Small intestine (tissue), 7 donors: ENCODE results near the gene ADAMTS16. TPM values are rescaled to one million over a fixed set of nuclear protein-coding genes. Genes with fewer than 3 reads are reported as not detected.

Experiments used
- DNase-seq, 2 donors: peaks; one replicate each; pipeline versions ENCODE4 v3.0.0 to v3.0.0-alpha.2; 2013
- FAIRE-seq: peaks from 2 replicates; lab custom pipeline; 2012; peaks lifted over from hg19 to GRCh38; lab: Jason Lieb, UNC
- H3K27ac ChIP-seq, 3 donors: one replicate each; pipeline ENCODE4 v1.5.1; 2013; ENCODE audit warnings: low read length in 2 of 3, mild to moderate bottlenecking in 2 of 3, control low read depth in 1 of 3, inconsistent platforms in 1 of 3, low read depth in 1 of 3, moderate library complexity in 1 of 3
- H3K27me3 ChIP-seq, 3 donors: one replicate each; pipeline ENCODE4 v1.6.1; 2013; ENCODE audit warnings: low read length in 3 of 3, inconsistent platforms in 1 of 3; ENCODE audit not compliant: control insufficient read depth in 3 of 3, insufficient read depth in 3 of 3
- H3K36me3 ChIP-seq, 3 donors: one replicate each; pipeline ENCODE4 v1.6.1; 2013; ENCODE audit warnings: low read length in 3 of 3, inconsistent platforms in 1 of 3, low read depth in 1 of 3, mild to moderate bottlenecking in 1 of 3, moderate library complexity in 1 of 3; ENCODE audit not compliant: control insufficient read depth in 3 of 3, insufficient read depth in 2 of 3
- H3K4me1 ChIP-seq, 3 donors: one replicate each; pipeline ENCODE4 v1.6.1; 2013; ENCODE audit warnings: low read length in 2 of 3, inconsistent platforms in 1 of 3, low read depth in 1 of 3, mild to moderate bottlenecking in 1 of 3, moderate library complexity in 1 of 3; ENCODE audit not compliant: control insufficient read depth in 3 of 3, insufficient read depth in 2 of 3
- H3K4me3 ChIP-seq, 3 donors: one replicate each; pipeline ENCODE4 v1.5.1; 2013; ENCODE audit warnings: low read length in 3 of 3, control low read depth in 1 of 3, inconsistent platforms in 1 of 3, low read depth in 1 of 3, mild to moderate bottlenecking in 1 of 3, moderate library complexity in 1 of 3
- H3K9me3 ChIP-seq, 2 donors: one replicate each; pipeline ENCODE4 v1.6.1; 2013; ENCODE audit warnings: low read depth in 1 of 2, low read length in 1 of 2; ENCODE audit not compliant: control insufficient read depth in 2 of 2, insufficient read depth in 1 of 2
- WGBS, 3 donors: extraction: QIAGEN DNeasy Blood & Tissue Kit; methylation state at CpG; one replicate each; pipeline ENCODE4 v1.1.7; 2013; 5-methylcytosine and 5-hydroxymethylcytosine counted together
- polyA plus RNA-seq, 4 donors: library from polyadenylated mRNA; stranded (reverse) in 3 of 4; unstranded in 1 of 4; fragments of 200-250 nt in 3 of 4; fragments of 120-200 nt in 1 of 4; gene quantifications; one replicate each; pipeline versions ENCODE4 v1.2.1 to v1.2.3, GENCODE V29; 2013
- donor health status: healthy with polysubstance abuse.
- donor health status: control.
- donor health status: control.
- donor health status: Bipolar disorder and iron deficiency.
- donor health status: healthy.

ADAMTS16 gene
- polyA plus RNA-seq, 4 donors = 0.06 to 0.66 TPM; not detected in 2

DNA sequence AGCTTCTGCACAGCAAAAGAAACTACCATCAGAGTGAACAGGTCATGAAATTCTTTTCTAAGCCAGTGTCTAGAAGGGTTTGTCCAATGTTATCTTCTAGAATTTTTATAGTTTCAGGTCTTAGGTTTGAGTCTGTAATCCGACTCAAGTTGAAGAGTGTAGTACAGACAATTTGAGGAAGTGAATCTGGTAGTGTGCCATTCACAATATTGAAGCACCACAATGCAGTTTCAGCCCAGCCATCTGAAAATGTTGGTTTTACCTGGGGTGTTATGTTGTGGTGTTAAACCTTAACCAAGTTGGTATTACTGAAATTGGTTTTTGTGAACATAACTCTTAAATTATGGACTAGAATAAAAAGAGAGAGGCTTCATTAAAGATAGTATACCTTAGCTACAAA lies 77.2 kb downstream of the ADAMTS16 start:
- H3K27me3 ChIP-seq = no peaks in the 10 kb centered on the region
- H3K36me3 ChIP-seq = no peaks in the 10 kb centered on the region
- no peak overlapping the region for H3K4me3 ChIP-seq
- H3K4me1 ChIP-seq = no peaks in the 10 kb centered on the region
- no peaks in the 10 kb centered on the region for H3K9me3 ChIP-seq
- FAIRE-seq = no peak
- no peak overlapping the region for H3K27ac ChIP-seq
- DNase-seq = no peak
- WGBS, 3 donors = 62 to 77% (median 63%) methylated on average over 1 of the region's 1 CpG

GRCh38 chr5:5218396-5218795 lies 78.3 kb downstream of the ADAMTS16 start:
- DNase-seq (no peak), FAIRE-seq (no peak)
- Histone ChIP-seq H3K4me3 (no peak overlapping the region), H3K4me1 (no peaks in the 10 kb centered on the region), H3K27ac (no peak overlapping the region), H3K9me3 (no peaks in the 10 kb centered on the region), H3K36me3 (no peaks in the 10 kb centered on the region), H3K27me3 (no peaks in the 10 kb centered on the region)
- WGBS, 3 donors = 77 to 90% (median 84%) methylated on average over 5 of the region's 5 CpGs

DNA sequence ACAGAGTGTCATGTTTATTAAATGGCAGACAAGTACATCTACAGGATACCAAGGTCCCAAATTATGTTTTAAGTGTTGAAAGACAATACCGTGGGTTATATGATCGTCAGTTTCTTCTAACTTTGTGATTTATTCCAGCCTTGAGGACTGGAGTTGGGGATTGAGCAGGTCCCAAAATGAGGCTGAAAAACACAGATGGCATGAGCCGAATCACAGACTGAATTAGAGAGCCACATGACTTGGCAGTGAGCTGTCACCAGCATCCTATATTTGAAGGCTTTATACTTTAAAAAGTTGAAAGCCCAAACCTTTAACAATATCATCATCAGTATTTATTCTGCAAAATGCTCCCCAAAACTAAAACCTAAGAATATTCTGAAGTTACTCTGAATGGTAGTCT lies 79.4 kb downstream of the ADAMTS16 start:
- no peaks in the 10 kb centered on the region for H3K4me1 ChIP-seq
- FAIRE-seq (no peak), DNase-seq (no peak)
- 87 to 94% (median 88%) methylated on average over 3 of the region's 3 CpGs for WGBS, 3 donors
- no peak overlapping the region for H3K27ac ChIP-seq
- no peaks in the 10 kb centered on the region for H3K9me3 ChIP-seq
- no peaks in the 10 kb centered on the region for H3K27me3 ChIP-seq
- no peak overlapping the region for H3K4me3 ChIP-seq
- H3K36me3 ChIP-seq = no peaks in the 10 kb centered on the region

DNA sequence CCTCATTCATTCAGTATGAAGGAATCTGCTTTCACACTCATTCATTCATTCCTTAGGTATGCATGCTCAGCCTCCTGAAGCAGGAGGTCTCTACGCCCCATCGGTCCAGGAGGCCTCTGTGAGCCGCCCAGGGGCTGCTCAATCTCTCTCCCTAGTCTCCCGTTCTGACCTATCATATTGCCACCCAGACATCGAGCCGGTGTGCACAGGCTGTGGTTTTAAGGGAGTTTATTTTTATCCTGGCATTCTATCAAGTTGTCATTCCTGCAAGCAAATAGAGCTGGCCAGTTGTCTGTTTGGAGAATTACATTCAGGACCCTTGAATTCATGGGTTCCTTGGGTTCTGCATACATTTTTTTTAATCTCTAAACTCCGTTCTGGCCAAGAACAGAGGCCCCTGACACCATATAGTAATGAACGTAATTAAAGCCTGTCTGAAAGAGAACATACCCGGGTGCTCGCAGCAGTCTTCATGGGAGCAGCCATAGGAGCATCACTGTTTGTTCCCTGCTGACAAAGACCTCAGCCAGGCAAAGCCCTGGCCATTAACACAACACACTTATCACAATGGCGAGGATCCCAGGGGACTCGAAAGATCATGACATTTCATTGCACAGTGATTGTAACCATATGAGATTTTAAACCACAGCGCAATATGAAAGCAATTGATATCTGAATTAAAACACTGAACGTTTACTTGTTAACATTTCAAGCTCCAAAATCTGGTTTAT lies 80.9 kb downstream of the ADAMTS16 start:
- Histone ChIP-seq H3K4me1 (no peaks in the 10 kb centered on the region), H3K4me3 (no peak overlapping the region), H3K9me3 (no peaks in the 10 kb centered on the region), H3K27ac (no peak overlapping the region), H3K36me3 (no peaks in the 10 kb centered on the region), H3K27me3 (no peaks in the 10 kb centered on the region)
- whole genome bisulfite sequencing, 3 donors = 70 to 87% (median 81%) methylated on average over 14 of the region's 14 CpGs
- no peak for FAIRE-seq
- DNase-seq = no peak

DNA sequence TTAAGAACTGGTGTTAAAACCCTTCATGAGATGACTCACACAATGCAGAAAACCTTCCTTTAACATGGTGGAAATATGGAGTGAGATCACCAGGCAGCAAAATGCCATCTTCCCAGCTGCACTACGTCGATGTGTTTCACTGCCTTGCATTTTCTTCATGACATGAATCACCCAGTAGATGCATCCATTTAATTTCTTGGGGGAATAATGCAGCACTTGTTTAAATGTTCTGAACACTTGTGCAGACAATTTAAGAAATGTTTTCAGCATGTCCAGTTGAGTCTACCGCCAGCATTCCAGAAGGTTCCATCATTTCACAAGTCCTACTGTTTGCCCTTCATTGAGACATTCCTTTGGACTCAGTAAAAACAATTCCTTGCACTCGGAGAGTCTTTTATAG lies 81.6 kb downstream of the ADAMTS16 start:
- Histone ChIP-seq H3K27me3 (no peaks in the 10 kb centered on the region), H3K36me3 (no peaks in the 10 kb centered on the region), H3K4me1 (no peaks in the 10 kb centered on the region), H3K27ac (no peak overlapping the region), H3K4me3 (no peak overlapping the region), H3K9me3 (no peaks in the 10 kb centered on the region)
- DNase-seq = no peak
- FAIRE-seq = no peak
- 61 to 91% (median 90%) methylated on average over 4 of the region's 4 CpGs for WGBS, 3 donors

DNA sequence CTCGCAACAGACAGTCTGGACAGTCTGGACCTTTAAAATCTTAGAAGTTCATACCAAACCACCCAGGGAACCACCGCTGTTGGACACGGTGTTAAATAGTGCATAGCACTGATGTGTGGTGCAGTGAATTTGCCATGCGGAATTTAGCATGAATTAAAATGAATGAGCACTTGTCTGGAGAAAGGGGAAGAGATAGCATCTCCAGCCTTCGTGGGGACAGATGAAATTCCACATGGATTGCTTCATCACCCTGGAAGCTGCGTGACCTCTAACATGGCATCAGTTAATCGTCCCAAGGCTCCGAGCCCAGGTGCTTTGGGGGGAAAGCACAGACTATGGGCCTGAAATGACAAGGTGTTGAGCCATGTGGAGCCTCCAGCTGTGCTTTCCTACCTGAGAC lies 91.4 kb downstream of the ADAMTS16 start:
- Histone ChIP-seq H3K4me3 (no peak overlapping the region), H3K4me1 (no peaks in the 10 kb centered on the region), H3K27me3 (no peaks in the 10 kb centered on the region), H3K27ac (no peak overlapping the region), H3K36me3 (no peaks in the 10 kb centered on the region), H3K9me3 (no peaks in the 10 kb centered on the region)
- WGBS, 3 donors = 85 to 88% (median 87%) methylated on average over 8 of the region's 8 CpGs
- FAIRE-seq (no peak), DNase-seq (no peak)

DNA sequence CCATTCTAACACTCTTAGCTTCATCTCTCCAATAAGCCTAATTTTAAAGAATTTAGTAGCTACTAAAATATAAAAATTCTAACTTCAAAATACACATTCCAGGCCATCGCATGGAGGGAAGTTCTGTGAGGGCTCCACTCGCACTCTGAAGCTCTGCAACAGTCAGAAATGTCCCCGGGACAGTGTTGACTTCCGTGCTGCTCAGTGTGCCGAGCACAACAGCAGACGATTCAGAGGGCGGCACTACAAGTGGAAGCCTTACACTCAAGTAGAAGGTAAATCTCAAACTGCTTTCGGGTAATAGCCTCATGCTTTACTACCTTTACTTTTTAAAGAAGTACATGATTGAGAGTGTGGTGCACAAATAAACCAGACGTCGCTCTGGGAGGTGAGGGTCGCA lies 94.8 kb downstream of the ADAMTS16 start:
- no peak overlapping the region for H3K4me3 ChIP-seq
- 87 to 92% (median 89%) methylated on average over 11 of the region's 11 CpGs for WGBS, 3 donors

DNA sequence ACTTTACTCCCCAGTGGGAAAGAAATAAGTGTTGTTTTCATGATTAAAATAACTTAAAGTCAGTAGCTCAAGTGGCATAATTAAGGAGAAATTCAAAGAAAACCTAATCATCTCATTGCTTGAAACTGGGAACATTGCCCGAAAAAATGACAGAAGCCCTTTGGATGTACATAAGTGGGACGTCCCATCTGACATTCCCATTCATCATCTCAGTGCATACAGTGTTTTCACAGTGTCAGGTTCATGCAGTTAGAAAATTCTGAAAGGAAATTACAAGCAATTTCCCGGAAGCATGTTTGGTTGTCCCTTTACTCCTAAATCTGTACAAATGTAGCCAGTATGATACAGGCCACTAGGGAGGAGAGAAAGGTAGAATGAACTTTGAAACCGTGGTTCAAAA lies 95.6 kb downstream of the ADAMTS16 start:
- 56 to 59% (median 59%) methylated on average over 4 of the region's 4 CpGs for WGBS, 3 donors
- no peaks in the 10 kb centered on the region for H3K36me3 ChIP-seq
- no peak overlapping the region for H3K27ac ChIP-seq
- H3K4me1 ChIP-seq = no peaks in the 10 kb centered on the region
- H3K27me3 ChIP-seq = no peaks in the 10 kb centered on the region
- DNase-seq (no peak), FAIRE-seq (no peak)
- no peak overlapping the region for H3K4me3 ChIP-seq
- H3K9me3 ChIP-seq = no peaks in the 10 kb centered on the region

More for the DNA sequence above, 94.8 kb downstream of the ADAMTS16 start:
- no peaks in the 10 kb centered on the region for H3K27me3 ChIP-seq
- no peak overlapping the region for H3K27ac ChIP-seq
- DNase-seq = no peak
- FAIRE-seq = no peak
- H3K4me1 ChIP-seq = no peaks in the 10 kb centered on the region
- H3K36me3 ChIP-seq = no peaks in the 10 kb centered on the region
- H3K9me3 ChIP-seq = no peaks in the 10 kb centered on the region

GRCh38 chr5:5239191-5239590 lies 99.1 kb downstream of the ADAMTS16 start:
- Histone ChIP-seq H3K4me1 (no peaks in the 10 kb centered on the region), H3K36me3 (no peaks in the 10 kb centered on the region), H3K4me3 (no peak overlapping the region), H3K27me3 (no peaks in the 10 kb centered on the region), H3K9me3 (no peaks in the 10 kb centered on the region), H3K27ac (no peak overlapping the region)
- DNase-seq (no peak), FAIRE-seq (no peak)
- WGBS, 3 donors = 77 to 80% (median 78%) methylated on average over 10 of the region's 10 CpGs
